A549 (cell line): ENCODE data around the gene SPAG17. TPM values are rescaled to one million over a fixed set of nuclear protein-coding genes. Genes with fewer than 3 reads are reported as not detected.

Source experiments
- ATAC-seq, 2 experiments: fragments of 200-7000 bp in 1 of 2; fragments of >200 bp in 1 of 2; cut with Nextera tagmentation in 1 of 2; cut with Tn5 transposase in 1 of 2; 3 replicates each; pipeline versions ENCODE4 v1.8.0 to v1.9.1; 2018 to 2020; ENCODE audit warnings: mild to moderate bottlenecking in 1 of 2, moderate library complexity in 1 of 2
- CTCF ChIA-PET: fragments of 300-600 bp; sonication (Branson Sonifier 250); formaldehyde crosslinking; extraction: SDS; loops from one replicate; lab custom pipeline; 2021; ENCODE audit warnings: antibody characterized with exemption, inconsistent platforms; lab: Yijun Ruan, JAX
- POLR2A ChIA-PET: fragments of 350-600 bp; formaldehyde crosslinking; extraction: SDS; loops from one replicate; lab custom pipeline; 2021; ENCODE audit warnings: antibody characterized with exemption, inconsistent platforms; lab: Yijun Ruan, JAX
- DNase-seq, 2 experiments: peaks; one replicate each; pipeline versions ENCODE4 v3.0.0 to v3.0.0-alpha.2; 2011 to 2016; ENCODE audit warnings: low read depth in 1 of 2, low spot score in 1 of 2
- FAIRE-seq: peaks from 2 replicates; lab custom pipeline; 2011; peaks lifted over from hg19 to GRCh38; lab: Jason Lieb, UNC
- H3K27ac ChIP-seq, 2 experiments: fragments of >200 bp; sonication (Bioruptor Twin); formaldehyde crosslinking; 3 replicates each; pipeline ENCODE4 v1.5.1; 2016 to 2017
- H3K4me1 ChIP-seq: fragments of >200 bp; sonication (Bioruptor Twin); formaldehyde crosslinking; 3 replicates; pipeline ENCODE4 v1.6.1; 2016
- H3K4me2 ChIP-seq: fragments of >200 bp; sonication (Bioruptor Twin); formaldehyde crosslinking; 3 replicates; pipeline ENCODE4 v1.6.1; 2016
- H3K4me3 ChIP-seq: fragments of >200 bp; sonication (Bioruptor Twin); formaldehyde crosslinking; 3 replicates; pipeline ENCODE4 v1.5.1; 2016
- H3K9me3 ChIP-seq: fragments of >200 bp; sonication (Bioruptor Twin); formaldehyde crosslinking; 3 replicates; pipeline ENCODE4 v1.6.1; 2016
- EP300 ChIP-seq, 2 experiments: fragments of >200 bp; sonication (Bioruptor Twin); formaldehyde crosslinking; IDR thresholded peaks; 2 replicates in 1 of 2; 3 replicates in 1 of 2; pipeline ENCODE4 v1.6.1; 2016 to 2017
- ESRRA ChIP-seq: fragments of 150-350 bp; IDR thresholded peaks from 2 replicates; pipeline ENCODE4 v1.6.1; 2014; ENCODE audit warnings: mild to moderate bottlenecking, low read length, borderline replicate concordance
- FOXS1 ChIP-seq: fragments of 250-450 bp; sonication (Bioruptor Pico); IDR thresholded peaks from 2 replicates; pipeline ENCODE4 v1.5.0; 2020; ENCODE audit warnings: mild to moderate bottlenecking, moderate library complexity
- GATA3 ChIP-seq: IDR thresholded peaks from 2 replicates; pipeline ENCODE4 v1.6.1; 2012; ENCODE audit warnings: borderline replicate concordance
- HDAC2 ChIP-seq: fragments of 200-600 bp; sonication (generic); IDR thresholded peaks from 2 replicates; pipeline ENCODE4 v1.6.1; 2016
- JUN ChIP-seq, 2 experiments: fragments of >200 bp; sonication (Bioruptor Twin); formaldehyde crosslinking; IDR thresholded peaks; 2 replicates in 1 of 2; 3 replicates in 1 of 2; pipeline ENCODE4 v1.6.1; 2016 to 2017
- KDM5A ChIP-seq: fragments of 200-600 bp; sonication (generic); IDR thresholded peaks from 2 replicates; pipeline ENCODE4 v1.6.1; 2016; ENCODE audit warnings: antibody characterized with exemption, mild to moderate bottlenecking
- MAZ ChIP-seq: fragments of 150-350 bp; IDR thresholded peaks from 2 replicates; pipeline ENCODE4 v1.6.1; 2014; ENCODE audit warnings: antibody characterized with exemption, low read depth, low read length, borderline replicate concordance
- MYC ChIP-seq: IDR thresholded peaks from 2 replicates; pipeline ENCODE4 v1.6.1; 2012; ENCODE audit warnings: mild to moderate bottlenecking, inconsistent platforms, low read length, improper control_type of control experiment, borderline replicate concordance
- NFE2L2 ChIP-seq: fragments of 150-350 bp; conservative IDR thresholded peaks from 2 replicates; pipeline ENCODE4 v1.6.1; 2014; ENCODE audit warnings: low read length
- RAD21 ChIP-seq, 2 experiments: fragments of >200 bp in 1 of 2; sonication (Bioruptor Twin) in 1 of 2; formaldehyde crosslinking in 1 of 2; IDR thresholded peaks in 1 of 2; conservative IDR thresholded peaks in 1 of 2; 2 replicates in 1 of 2; 3 replicates in 1 of 2; pipeline ENCODE4 v1.6.1; 2012 to 2018; ENCODE audit warnings: inconsistent platforms in 1 of 2
- RFX5 ChIP-seq: fragments of 450-650 bp; IDR thresholded peaks from 2 replicates; pipeline ENCODE4 v1.7.1; 2014; ENCODE audit warnings: antibody characterized with exemption, mild to moderate bottlenecking, moderate library complexity
- SMC3 ChIP-seq: fragments of >200 bp; sonication (Bioruptor Twin); formaldehyde crosslinking; IDR thresholded peaks from 3 replicates; pipeline ENCODE4 v1.6.1; 2018; ENCODE audit warnings: inconsistent platforms
- ZC3H11A ChIP-seq: fragments of 450-650 bp; IDR thresholded peaks from 2 replicates; pipeline ENCODE4 v1.6.1; 2014; ENCODE audit warnings: antibody characterized with exemption, mild to moderate bottlenecking
- ZFP36 ChIP-seq: fragments of 450-650 bp; IDR thresholded peaks from 2 replicates; pipeline ENCODE4 v1.6.1; 2014; ENCODE audit warnings: borderline replicate concordance; ENCODE audit not compliant: partially characterized antibody
- ZSCAN20 ChIP-seq: fragments of 250-450 bp; sonication (Bioruptor Pico); IDR thresholded peaks from 2 replicates; pipeline ENCODE4 v1.8.0; 2022; ENCODE audit warnings: mild to moderate bottlenecking, moderate library complexity
- WGBS: methylation state at CpG from one replicate; pipeline ENCODE4 v1.1.6; 2017; ENCODE audit errors: missing lambda C conversion rate; 5-methylcytosine and 5-hydroxymethylcytosine counted together
- polyA plus RNA-seq, 4 experiments: library from polyadenylated mRNA; depleted of rRNA in 3 of 4; stranded (reverse); fragments of >200 nt; fragmentation: RNase III in 1 of 4; extraction: RNeasy Plus Mini Kit Qiagen cat#74134 plus additional on column Dnase treatment in 1 of 4; gene quantifications; 2 replicates in 3 of 4; 3 replicates in 1 of 4; pipeline ENCODE4 v1.2.3, GENCODE V29; 2011 to 2017
- TF ChIP-seq, protein P1 (sequence below): fragments of >200 bp; sonication (Bioruptor Twin); formaldehyde crosslinking; IDR thresholded peaks from 3 replicates; pipeline ENCODE4 v1.5.1; 2016
- TF ChIP-seq, protein P2 (sequence below): IDR thresholded peaks from 2 replicates; pipeline ENCODE4 v1.6.1; 2012; ENCODE audit warnings: low read depth, borderline replicate concordance
- TF ChIP-seq, protein P3 (sequence below): IDR thresholded peaks from 2 replicates; pipeline ENCODE4 v1.6.1; 2012
- TF ChIP-seq, protein P4 (sequence below): fragments of 150-350 bp; IDR thresholded peaks from 2 replicates; pipeline ENCODE4 v1.6.1; 2014; ENCODE audit warnings: low read depth, mild to moderate bottlenecking, low read length
- TF ChIP-seq, protein P5 (sequence below): fragments of 450-650 bp; IDR thresholded peaks from 2 replicates; pipeline ENCODE4 v1.6.1; 2014; ENCODE audit warnings: antibody characterized with exemption

Gene SPAG17
- polyA plus RNA-seq, 2 of the 4 experiments (the other 2 are of a cell fraction) = 0.13 TPM; not detected in 1

DNA sequence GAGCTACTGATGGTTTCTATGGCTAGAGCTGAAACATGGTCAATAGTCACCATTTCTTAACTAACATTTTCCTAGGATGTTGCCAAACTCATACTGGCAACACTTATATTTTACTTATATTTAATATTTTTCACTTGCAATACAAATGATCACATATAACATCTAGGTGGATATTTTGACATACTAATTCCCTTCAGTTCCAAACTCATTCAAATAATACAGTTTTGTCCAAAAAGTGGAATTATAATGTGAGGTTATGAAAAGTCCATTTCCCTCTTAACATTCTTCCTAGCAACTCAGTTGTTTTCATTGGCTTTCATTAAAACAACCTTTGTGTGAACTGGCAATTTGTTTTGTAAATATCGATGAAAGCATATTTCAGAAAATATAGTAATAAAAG is 16.0 kb downstream of the SPAG17 start:
- ChIA-PET POLR2A (no interaction called here), CTCF (no interaction called here)
- ATAC-seq = no peak
- TF ChIP-seq GATA3 = no peak
- no peak for TF ChIP-seq NFE2L2
- TF ChIP-seq ZC3H11A = no peak
- TF ChIP-seq, protein P1, sequence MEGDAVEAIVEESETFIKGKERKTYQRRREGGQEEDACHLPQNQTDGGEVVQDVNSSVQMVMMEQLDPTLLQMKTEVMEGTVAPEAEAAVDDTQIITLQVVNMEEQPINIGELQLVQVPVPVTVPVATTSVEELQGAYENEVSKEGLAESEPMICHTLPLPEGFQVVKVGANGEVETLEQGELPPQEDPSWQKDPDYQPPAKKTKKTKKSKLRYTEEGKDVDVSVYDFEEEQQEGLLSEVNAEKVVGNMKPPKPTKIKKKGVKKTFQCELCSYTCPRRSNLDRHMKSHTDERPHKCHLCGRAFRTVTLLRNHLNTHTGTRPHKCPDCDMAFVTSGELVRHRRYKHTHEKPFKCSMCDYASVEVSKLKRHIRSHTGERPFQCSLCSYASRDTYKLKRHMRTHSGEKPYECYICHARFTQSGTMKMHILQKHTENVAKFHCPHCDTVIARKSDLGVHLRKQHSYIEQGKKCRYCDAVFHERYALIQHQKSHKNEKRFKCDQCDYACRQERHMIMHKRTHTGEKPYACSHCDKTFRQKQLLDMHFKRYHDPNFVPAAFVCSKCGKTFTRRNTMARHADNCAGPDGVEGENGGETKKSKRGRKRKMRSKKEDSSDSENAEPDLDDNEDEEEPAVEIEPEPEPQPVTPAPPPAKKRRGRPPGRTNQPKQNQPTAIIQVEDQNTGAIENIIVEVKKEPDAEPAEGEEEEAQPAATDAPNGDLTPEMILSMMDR = no peak
- no peak for TF ChIP-seq JUN (IDR thresholded peaks at IDR 0.05)
- TF ChIP-seq EP300 (IDR thresholded peaks at IDR 0.05) = no peak
- TF ChIP-seq MYC = no peak
- no peak for TF ChIP-seq SMC3
- TF ChIP-seq ESRRA = no peak
- TF ChIP-seq KDM5A = no peak
- no peak for TF ChIP-seq MAZ
- TF ChIP-seq, protein P2, sequence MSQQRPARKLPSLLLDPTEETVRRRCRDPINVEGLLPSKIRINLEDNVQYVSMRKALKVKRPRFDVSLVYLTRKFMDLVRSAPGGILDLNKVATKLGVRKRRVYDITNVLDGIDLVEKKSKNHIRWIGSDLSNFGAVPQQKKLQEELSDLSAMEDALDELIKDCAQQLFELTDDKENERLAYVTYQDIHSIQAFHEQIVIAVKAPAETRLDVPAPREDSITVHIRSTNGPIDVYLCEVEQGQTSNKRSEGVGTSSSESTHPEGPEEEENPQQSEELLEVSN = no peak
- TF ChIP-seq ZFP36 = no peak
- TF ChIP-seq, protein P3, sequence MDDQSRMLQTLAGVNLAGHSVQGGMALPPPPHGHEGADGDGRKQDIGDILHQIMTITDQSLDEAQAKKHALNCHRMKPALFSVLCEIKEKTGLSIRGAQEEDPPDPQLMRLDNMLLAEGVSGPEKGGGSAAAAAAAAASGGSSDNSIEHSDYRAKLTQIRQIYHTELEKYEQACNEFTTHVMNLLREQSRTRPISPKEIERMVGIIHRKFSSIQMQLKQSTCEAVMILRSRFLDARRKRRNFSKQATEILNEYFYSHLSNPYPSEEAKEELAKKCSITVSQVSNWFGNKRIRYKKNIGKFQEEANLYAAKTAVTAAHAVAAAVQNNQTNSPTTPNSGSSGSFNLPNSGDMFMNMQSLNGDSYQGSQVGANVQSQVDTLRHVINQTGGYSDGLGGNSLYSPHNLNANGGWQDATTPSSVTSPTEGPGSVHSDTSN = no peak
- TF ChIP-seq, protein P4, sequence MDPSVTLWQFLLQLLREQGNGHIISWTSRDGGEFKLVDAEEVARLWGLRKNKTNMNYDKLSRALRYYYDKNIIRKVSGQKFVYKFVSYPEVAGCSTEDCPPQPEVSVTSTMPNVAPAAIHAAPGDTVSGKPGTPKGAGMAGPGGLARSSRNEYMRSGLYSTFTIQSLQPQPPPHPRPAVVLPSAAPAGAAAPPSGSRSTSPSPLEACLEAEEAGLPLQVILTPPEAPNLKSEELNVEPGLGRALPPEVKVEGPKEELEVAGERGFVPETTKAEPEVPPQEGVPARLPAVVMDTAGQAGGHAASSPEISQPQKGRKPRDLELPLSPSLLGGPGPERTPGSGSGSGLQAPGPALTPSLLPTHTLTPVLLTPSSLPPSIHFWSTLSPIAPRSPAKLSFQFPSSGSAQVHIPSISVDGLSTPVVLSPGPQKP = no peak
- no peak for TF ChIP-seq RFX5
- TF ChIP-seq FOXS1 = no peak
- no peak for TF ChIP-seq ZSCAN20 (CRISPR knock-in tag)
- Histone ChIP-seq H3K9me3 (no peaks in the 10 kb centered on the region), H3K4me2 (no peak overlapping the region), H3K4me1 (no peaks in the 10 kb centered on the region), H3K4me3 (no peak overlapping the region), H3K27ac (no peak overlapping the region)
- no peak for FAIRE-seq
- 0% methylated on average over 1 of the region's 1 CpG for WGBS
- no peak for DNase-seq

DNA sequence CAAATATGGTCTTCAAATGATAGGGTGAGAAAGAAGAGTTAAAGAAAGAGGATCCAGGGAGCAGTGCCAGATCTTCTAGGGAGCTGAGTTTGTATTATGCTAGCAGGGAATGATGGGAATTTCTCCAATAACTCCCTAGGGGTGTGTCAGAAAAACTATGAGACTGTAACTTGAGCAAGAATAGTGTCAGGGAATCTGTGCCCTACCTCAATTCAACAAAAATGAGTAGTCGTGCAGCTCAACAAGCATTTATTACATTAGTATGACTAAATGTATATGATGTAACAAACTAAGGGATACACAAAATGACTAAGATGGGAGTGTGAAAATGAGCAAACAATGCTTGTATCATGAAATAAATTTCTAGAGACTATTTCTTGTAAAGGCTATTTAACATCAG is 24.2 kb downstream of the SPAG17 start:
- CTCF ChIA-PET = interaction anchor here (1.8 kb wide), 1 partner anchor 9 kb away, joined by 7 read pairs; no protein-coding TSS in a partner anchor
- 5% methylated on average over 1 of the region's 1 CpG for WGBS
- no peaks in the 10 kb centered on the region for H3K9me3 ChIP-seq
- H3K4me1 ChIP-seq = no peaks in the 10 kb centered on the region
- H3K4me3 ChIP-seq = no peak overlapping the region
- no peak for DNase-seq
- FAIRE-seq = no peak
- POLR2A ChIA-PET = no interaction called here
- TF ChIP-seq, protein P5, sequence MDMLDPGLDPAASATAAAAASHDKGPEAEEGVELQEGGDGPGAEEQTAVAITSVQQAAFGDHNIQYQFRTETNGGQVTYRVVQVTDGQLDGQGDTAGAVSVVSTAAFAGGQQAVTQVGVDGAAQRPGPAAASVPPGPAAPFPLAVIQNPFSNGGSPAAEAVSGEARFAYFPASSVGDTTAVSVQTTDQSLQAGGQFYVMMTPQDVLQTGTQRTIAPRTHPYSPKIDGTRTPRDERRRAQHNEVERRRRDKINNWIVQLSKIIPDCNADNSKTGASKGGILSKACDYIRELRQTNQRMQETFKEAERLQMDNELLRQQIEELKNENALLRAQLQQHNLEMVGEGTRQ = no peak
- no peak for TF ChIP-seq ZC3H11A
- TF ChIP-seq HDAC2 = no peak
- no peak for TF ChIP-seq RAD21 (conservative IDR thresholded peaks at IDR 0.05 in 1 of 2, IDR thresholded peaks at IDR 0.05 in 1 of 2)
- TF ChIP-seq, protein P2 = no peak
- ATAC-seq = no peak
- no peak overlapping the region for H3K4me2 ChIP-seq
- no peak overlapping the region for H3K27ac ChIP-seq
